ENCODE measurements around the gene MYBPHL.

DNA sequence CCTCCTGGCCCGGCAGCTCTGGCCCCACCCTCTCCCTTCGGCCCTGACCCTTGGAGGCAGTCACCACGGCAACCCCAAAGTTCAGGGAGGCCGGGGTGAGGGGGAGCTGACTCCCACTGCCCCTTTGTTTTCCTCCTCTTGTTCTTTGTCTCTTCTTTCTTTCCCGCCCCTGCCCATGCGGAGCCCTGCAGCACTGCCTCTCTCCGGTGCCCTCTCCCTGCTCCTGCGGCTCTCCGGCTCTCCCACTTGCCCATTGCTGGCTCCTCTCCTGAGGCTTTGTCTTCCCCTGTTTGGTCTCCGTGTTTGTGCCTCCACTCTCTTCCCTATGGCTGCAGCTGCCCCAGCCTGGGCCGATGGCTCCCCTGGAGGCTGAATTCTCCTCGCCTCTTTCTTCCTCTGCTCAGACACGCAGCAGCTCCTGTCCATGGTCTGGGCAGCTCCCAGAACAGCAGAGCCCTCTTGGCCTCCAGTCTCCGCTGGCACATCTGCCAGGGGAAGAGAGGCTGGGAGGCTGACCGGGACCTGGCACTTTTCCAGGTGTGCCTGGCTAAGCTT lies 51.6 kb downstream of the MYBPHL start:
- TF ChIP-seq, protein P1, sequence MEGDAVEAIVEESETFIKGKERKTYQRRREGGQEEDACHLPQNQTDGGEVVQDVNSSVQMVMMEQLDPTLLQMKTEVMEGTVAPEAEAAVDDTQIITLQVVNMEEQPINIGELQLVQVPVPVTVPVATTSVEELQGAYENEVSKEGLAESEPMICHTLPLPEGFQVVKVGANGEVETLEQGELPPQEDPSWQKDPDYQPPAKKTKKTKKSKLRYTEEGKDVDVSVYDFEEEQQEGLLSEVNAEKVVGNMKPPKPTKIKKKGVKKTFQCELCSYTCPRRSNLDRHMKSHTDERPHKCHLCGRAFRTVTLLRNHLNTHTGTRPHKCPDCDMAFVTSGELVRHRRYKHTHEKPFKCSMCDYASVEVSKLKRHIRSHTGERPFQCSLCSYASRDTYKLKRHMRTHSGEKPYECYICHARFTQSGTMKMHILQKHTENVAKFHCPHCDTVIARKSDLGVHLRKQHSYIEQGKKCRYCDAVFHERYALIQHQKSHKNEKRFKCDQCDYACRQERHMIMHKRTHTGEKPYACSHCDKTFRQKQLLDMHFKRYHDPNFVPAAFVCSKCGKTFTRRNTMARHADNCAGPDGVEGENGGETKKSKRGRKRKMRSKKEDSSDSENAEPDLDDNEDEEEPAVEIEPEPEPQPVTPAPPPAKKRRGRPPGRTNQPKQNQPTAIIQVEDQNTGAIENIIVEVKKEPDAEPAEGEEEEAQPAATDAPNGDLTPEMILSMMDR (IDR thresholded peaks at IDR 0.05), result no peak
- TF ChIP-seq POLR2A (IDR thresholded peaks at IDR 0.05), result no peak
